Gastroesophageal sphincter (tissue), 3 donors: ENCODE data around the gene MUC5B.

Source experiments
- CTCF ChIP-seq, 4 experiments: fragments of 200-600 bp in 2 of 4; fragments of 450-650 bp in 2 of 4; sonication (generic) in 1 of 4; IDR thresholded peaks; one replicate each; pipeline ENCODE4 v1.5.1; 2017 to 2019; ENCODE audit warnings: antibody characterized with exemption in 4 of 4, mild to moderate bottlenecking in 2 of 4, moderate library complexity in 2 of 4
- EP300 ChIP-seq: sonication (generic); formaldehyde crosslinking; IDR thresholded peaks from one replicate; pipeline ENCODE4 v1.6.1; 2017; ENCODE audit warnings: antibody characterized with exemption, mild to moderate bottlenecking
- POLR2A ChIP-seq, 2 donors: fragments of 450-650 bp; IDR thresholded peaks; one replicate each; pipeline ENCODE4 v1.6.1; 2017; ENCODE audit warnings: antibody characterized with exemption in 2 of 2, mild to moderate bottlenecking in 2 of 2, moderate library complexity in 1 of 2
- POLR2AphosphoS5 ChIP-seq: sonication (generic); formaldehyde crosslinking; IDR thresholded peaks from one replicate; pipeline ENCODE4 v1.6.1; 2017; ENCODE audit warnings: antibody characterized with exemption

DNA sequence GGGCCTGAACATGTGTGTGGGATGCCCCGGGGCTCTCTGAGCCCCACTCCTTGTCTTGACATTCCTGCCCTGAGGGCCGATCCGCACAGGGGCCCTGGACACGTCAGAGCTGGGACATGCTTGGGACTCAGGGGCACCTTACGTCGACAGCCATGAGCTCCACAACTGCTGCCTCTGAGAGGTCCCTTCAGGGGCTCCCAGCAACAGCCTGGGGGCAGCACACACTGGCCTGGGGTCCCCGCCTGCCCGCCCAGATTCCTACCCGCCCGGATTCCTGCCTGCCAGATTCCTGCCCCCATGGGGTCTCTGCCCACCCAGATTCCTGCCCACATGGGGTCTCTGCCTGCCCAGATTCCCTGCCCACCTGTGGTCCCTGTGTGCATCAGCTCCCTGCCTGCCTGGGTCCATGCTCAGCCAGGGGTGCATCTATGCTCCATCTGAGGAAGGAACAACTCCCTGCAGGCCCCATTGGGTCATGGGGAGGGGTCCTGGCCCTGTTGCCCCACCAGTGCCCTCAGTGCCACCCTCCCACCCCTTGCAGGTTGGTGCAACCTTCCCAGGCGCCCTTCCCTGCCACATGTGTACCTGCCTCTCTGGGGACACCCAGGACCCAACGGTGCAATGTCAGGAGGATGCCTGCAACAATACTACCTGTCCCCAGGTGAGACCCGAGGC lies 35.7 kb downstream of the MUC5B start:
- TF ChIP-seq CTCF (IDR thresholded peaks at IDR 0.05) (no peak), POLR2AphosphoS5 (no peak), EP300 (no peak), POLR2A (IDR thresholded peaks at IDR 0.05) (no peak)
